GM12801 (cell line): ENCODE results near the gene TMEM17.

ENCODE experiments used
- TF ChIP-seq, protein P1 (sequence below): IDR thresholded peaks from one replicate; pipeline ENCODE4 v1.5.1; 2011; ENCODE audit warnings: control low read depth; ENCODE audit not compliant: insufficient read length; ENCODE audit errors: extremely low read depth

TMEM17 gene

GRCh38 chr2:62525549-62526269 is 19.7 kb upstream of the TMEM17 start:
- TF ChIP-seq, protein P1, sequence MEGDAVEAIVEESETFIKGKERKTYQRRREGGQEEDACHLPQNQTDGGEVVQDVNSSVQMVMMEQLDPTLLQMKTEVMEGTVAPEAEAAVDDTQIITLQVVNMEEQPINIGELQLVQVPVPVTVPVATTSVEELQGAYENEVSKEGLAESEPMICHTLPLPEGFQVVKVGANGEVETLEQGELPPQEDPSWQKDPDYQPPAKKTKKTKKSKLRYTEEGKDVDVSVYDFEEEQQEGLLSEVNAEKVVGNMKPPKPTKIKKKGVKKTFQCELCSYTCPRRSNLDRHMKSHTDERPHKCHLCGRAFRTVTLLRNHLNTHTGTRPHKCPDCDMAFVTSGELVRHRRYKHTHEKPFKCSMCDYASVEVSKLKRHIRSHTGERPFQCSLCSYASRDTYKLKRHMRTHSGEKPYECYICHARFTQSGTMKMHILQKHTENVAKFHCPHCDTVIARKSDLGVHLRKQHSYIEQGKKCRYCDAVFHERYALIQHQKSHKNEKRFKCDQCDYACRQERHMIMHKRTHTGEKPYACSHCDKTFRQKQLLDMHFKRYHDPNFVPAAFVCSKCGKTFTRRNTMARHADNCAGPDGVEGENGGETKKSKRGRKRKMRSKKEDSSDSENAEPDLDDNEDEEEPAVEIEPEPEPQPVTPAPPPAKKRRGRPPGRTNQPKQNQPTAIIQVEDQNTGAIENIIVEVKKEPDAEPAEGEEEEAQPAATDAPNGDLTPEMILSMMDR, result no peak

GRCh38 chr2:62524293-62524941 is 18.4 kb upstream of the TMEM17 start:
- TF ChIP-seq, protein P1, result no peak

DNA sequence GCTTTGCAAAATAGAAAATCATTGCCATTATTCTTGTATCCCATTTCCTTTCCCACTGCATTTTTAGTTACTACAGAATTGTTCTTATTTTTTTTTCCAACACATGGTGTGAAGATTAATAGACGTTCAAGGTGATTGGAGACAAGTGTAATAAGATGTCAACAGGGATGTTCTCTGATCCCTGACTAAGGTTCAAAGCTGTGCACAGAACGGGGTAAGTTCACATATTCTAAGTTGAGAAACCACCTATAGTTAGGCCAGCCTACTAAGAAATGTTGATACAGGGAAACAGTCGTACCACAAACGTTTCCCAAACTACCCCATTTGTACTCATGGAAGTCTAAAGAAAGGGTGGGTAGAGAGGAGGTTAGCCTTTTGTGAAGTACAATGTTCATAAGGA is 6.4 kb upstream of the TMEM17 start:
- TF ChIP-seq, protein P1, result no peak

GRCh38 chr2:62511636-62512035 is 5.6 kb upstream of the TMEM17 start:
- TF ChIP-seq, protein P1, result no peak

DNA sequence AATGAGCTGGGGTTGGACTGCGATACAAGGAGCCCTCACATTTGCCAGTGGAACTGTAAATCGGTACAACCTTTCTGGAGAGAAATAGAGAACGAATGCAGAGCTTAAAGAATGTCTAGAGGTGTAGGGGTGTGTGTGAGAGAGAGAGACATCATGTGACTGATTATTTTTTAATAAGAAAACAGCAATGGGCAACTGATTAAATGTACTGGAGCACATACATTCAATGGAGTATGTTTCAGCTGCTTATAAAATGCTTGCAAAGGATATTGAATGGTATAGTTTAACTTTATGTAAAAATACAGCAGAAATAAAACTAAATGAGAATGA is 391 bp upstream of the TMEM17 start:
- TF ChIP-seq, protein P1, result no peak

- TF ChIP-seq, protein P1, result no peak
These were observed 766 bp downstream of the TMEM17 start for GRCh38 chr2:62505109-62505749.

- TF ChIP-seq, protein P1, result no peak
These were observed 1.3 kb downstream of the TMEM17 start for GRCh38 chr2:62504657-62505056.
